Fibroblast of pulmonary artery (primary cell): ENCODE results near the gene SCAP.

Experiments
- DNase-seq: peaks from one replicate; pipeline ENCODE4 v3.0.0-alpha.2; 2010; ENCODE audit warnings: low read depth
- H3K4me3 ChIP-seq: replicated peaks from 2 replicates; pipeline ENCODE4 v1.5.1; 2011; ENCODE audit warnings: low read depth, mild to moderate bottlenecking, control low read depth, low read length, moderate library complexity
- CTCF ChIP-seq: IDR thresholded peaks from 2 replicates; pipeline ENCODE4 v1.5.1; 2011; ENCODE audit warnings: mild to moderate bottlenecking, control low read depth, low read length, inconsistent platforms; ENCODE audit errors: missing control alignments

SCAP gene

GRCh38 chr3:47419083-47420043 is 56.4 kb downstream of the SCAP start:
- TF ChIP-seq CTCF, result no peak
- no peak for DNase-seq
- H3K4me3 ChIP-seq, result no peak overlapping the region

GRCh38 chr3:47418167-47419082 is 57.3 kb downstream of the SCAP start:
- no peak overlapping the region for H3K4me3 ChIP-seq
- TF ChIP-seq CTCF, result no peak
- no peak for DNase-seq

GRCh38 chr3:47416041-47416440 is 59.7 kb downstream of the SCAP start:
- no peak for DNase-seq
- no peak overlapping the region for H3K4me3 ChIP-seq
- no peak for TF ChIP-seq CTCF

GRCh38 chr3:47414666-47415587 is 60.8 kb downstream of the SCAP start:
- no peak overlapping the region for H3K4me3 ChIP-seq
- no peak for DNase-seq
- TF ChIP-seq CTCF, result no peak

- DNase-seq, result no peak
- H3K4me3 ChIP-seq, result no peak overlapping the region
- no peak for TF ChIP-seq CTCF
These were observed 61.6 kb downstream of the SCAP start for GRCh38 chr3:47414161-47414564.

- DNase-seq, result no peak
- H3K4me3 ChIP-seq, result no peak overlapping the region
These were observed 62.0 kb downstream of the SCAP start for GRCh38 chr3:47413751-47414150.

More at GRCh38 chr3:47413751-47414150, 62.0 kb downstream of the SCAP start:
- TF ChIP-seq CTCF, result no peak
